HCT116 (cell line): ENCODE results near the gene MPP2. TPM values are rescaled to one million over a fixed set of nuclear protein-coding genes. Genes with fewer than 3 reads are reported as not detected.

Experiments
- ATAC-seq: fragments of 200-7000 bp; cut with Tn5 transposase; 2 replicates; pipeline ENCODE4 v1.9.1; 2020; ENCODE audit warnings: mild to moderate bottlenecking, moderate library complexity
- BruUV-seq: library from RNA; stranded (reverse); fragments of 400-500 nt; replicated peaks from 2 replicates; lab custom pipeline; 2021; lab: Mats Ljungman, UMichigan
- CTCF ChIA-PET: fragments of 300-600 bp; sonication (Branson Sonifier 250); formaldehyde crosslinking; loops from one replicate; lab custom pipeline; 2021; ENCODE audit warnings: antibody characterized with exemption; lab: Charles Lee
- POLR2A ChIA-PET: fragments of 300-600, 350-600 bp; sonication (Branson Sonifier 250); formaldehyde crosslinking; loops from one replicate; lab custom pipeline; 2021; ENCODE audit warnings: antibody characterized with exemption; lab: Charles Lee
- RAD21 ChIA-PET, 2 experiments: fragments of 300-600 bp; sonication (Branson Sonifier 250); formaldehyde crosslinking; loops; one replicate each; lab custom pipeline; 2023; ENCODE audit warnings: low total read pairs in 2 of 2; ENCODE audit not compliant: uncharacterized antibody in 2 of 2, unreplicated experiment in 2 of 2, low non-redundant PET in 1 of 2; lab: Charles Lee
- DNase-seq: peaks from one replicate; pipeline ENCODE4 v3.0.0-alpha.2; 2010; ENCODE audit warnings: low read depth, low spot score
- H2AFZ ChIP-seq: fragments of 200-600 bp; shearing (Covaris generic), sonication (generic); 2 replicates; pipeline ENCODE4 v1.6.1; 2017; ENCODE audit warnings: low read depth, mixed run types, mixed read lengths, antibody characterized with exemption, low read length; ENCODE audit not compliant: poor library complexity, severe bottlenecking
- H3K27ac ChIP-seq: 2 replicates; pipeline ENCODE4 v1.5.1; 2012; ENCODE audit warnings: low read depth, low read length
- H3K27me3 ChIP-seq: fragments of 200-600 bp; sonication (generic); 2 replicates; pipeline ENCODE4 v1.6.1; 2016; ENCODE audit warnings: mixed run types, low read length, mixed read lengths; ENCODE audit not compliant: insufficient read depth
- H3K36me3 ChIP-seq, 2 experiments: fragments of 200-500 bp in 1 of 2; fragments of 200-600 bp in 1 of 2; sonication (Bioruptor generic) in 1 of 2; sonication (generic) in 1 of 2; 2 replicates each; pipeline versions ENCODE4 v1.5.1 to v1.6.1; 2014 to 2016; ENCODE audit warnings: low read length in 2 of 2, inconsistent platforms in 1 of 2, mixed read lengths in 1 of 2, mixed run types in 1 of 2; ENCODE audit not compliant: insufficient read depth in 2 of 2, control insufficient read depth in 1 of 2
- H3K4me1 ChIP-seq, 2 experiments: fragments of 200-600 bp in 1 of 2; sonication (generic) in 1 of 2; 2 replicates each; pipeline versions ENCODE4 v1.5.1 to v1.6.1; 2012 to 2017; ENCODE audit warnings: low read length in 2 of 2, inconsistent platforms in 1 of 2, mild to moderate bottlenecking in 1 of 2, mixed read lengths in 1 of 2, mixed run types in 1 of 2, moderate library complexity in 1 of 2; ENCODE audit not compliant: insufficient read depth in 2 of 2, control insufficient read depth in 1 of 2
- H3K4me2 ChIP-seq: fragments of 200-600 bp; sonication (generic); 2 replicates; pipeline ENCODE4 v1.6.1; 2017; ENCODE audit warnings: mixed run types, low read length, mixed read lengths
- H3K4me3 ChIP-seq, 2 experiments: fragments of 200-600 bp in 1 of 2; sonication (generic) in 1 of 2; replicated peaks in 1 of 2; 2 replicates each; pipeline ENCODE4 v1.5.1; 2011 to 2016; ENCODE audit warnings: low read length in 2 of 2, control low read depth in 1 of 2, low read depth in 1 of 2, mild to moderate bottlenecking in 1 of 2, mixed read lengths in 1 of 2, mixed run types in 1 of 2
- H3K79me2 ChIP-seq: fragments of 200-600 bp; sonication (generic); 2 replicates; pipeline ENCODE4 v1.6.1; 2017; ENCODE audit warnings: mild to moderate bottlenecking, mixed run types, low read length, moderate library complexity, mixed read lengths; ENCODE audit not compliant: insufficient read depth
- H3K9ac ChIP-seq: fragments of 200-600 bp; sonication (generic); 2 replicates; pipeline ENCODE4 v1.6.1; 2016; ENCODE audit warnings: low read length, mixed read lengths
- H3K9me2 ChIP-seq: fragments of 200-600 bp; sonication (generic), shearing (Covaris generic); 2 replicates; pipeline ENCODE4 v1.6.1; 2017; ENCODE audit warnings: mixed run types, mild to moderate bottlenecking, moderate library complexity; ENCODE audit not compliant: insufficient read depth
- H3K9me3 ChIP-seq, 2 experiments: fragments of 200-500 bp in 1 of 2; fragments of 200-600 bp in 1 of 2; sonication (Bioruptor generic) in 1 of 2; sonication (generic) in 1 of 2; 2 replicates each; pipeline ENCODE4 v1.6.1; 2014 to 2017; ENCODE audit warnings: low read length in 2 of 2, mixed read lengths in 2 of 2, inconsistent platforms in 1 of 2, low read depth in 1 of 2, mild to moderate bottlenecking in 1 of 2, mixed run types in 1 of 2, moderate library complexity in 1 of 2; ENCODE audit not compliant: control insufficient read depth in 1 of 2, insufficient read depth in 1 of 2
- H4K20me1 ChIP-seq: fragments of 200-600 bp; sonication (generic), shearing (Covaris generic); 2 replicates; pipeline ENCODE4 v1.6.1; 2017; ENCODE audit warnings: mixed run types, mild to moderate bottlenecking, moderate library complexity; ENCODE audit not compliant: insufficient read depth
- CBX3 ChIP-seq: IDR thresholded peaks from 2 replicates; pipeline ENCODE4 v1.6.1; 2012; ENCODE audit warnings: low read depth
- EGR1 ChIP-seq: IDR thresholded peaks from 2 replicates; pipeline ENCODE4 v1.6.1; 2012; ENCODE audit warnings: low read depth
- EZH2 ChIP-seq: fragments of 200-600 bp; sonication (generic); IDR thresholded peaks from 2 replicates; pipeline ENCODE4 v1.6.1; 2017; ENCODE audit warnings: antibody characterized with exemption, mixed run types
- FOSL1 ChIP-seq: IDR thresholded peaks from 2 replicates; pipeline ENCODE4 v1.6.1; 2012; ENCODE audit warnings: low read depth
- JUND ChIP-seq: IDR thresholded peaks from 2 replicates; pipeline ENCODE4 v1.6.1; 2012
- POLR2AphosphoS5 ChIP-seq: IDR thresholded peaks from 2 replicates; pipeline ENCODE4 v1.6.1; 2011; ENCODE audit warnings: mild to moderate bottlenecking, low read depth, low read length, moderate library complexity
- REST ChIP-seq: IDR thresholded peaks from 2 replicates; pipeline ENCODE4 v1.6.1; 2012; ENCODE audit warnings: low read depth
- ZBTB33 ChIP-seq: IDR thresholded peaks from 2 replicates; pipeline ENCODE4 v1.6.1; 2011; ENCODE audit warnings: mild to moderate bottlenecking, low read length, moderate library complexity; ENCODE audit not compliant: insufficient replicate concordance; ENCODE audit errors: extremely low read depth
- ZNF274 ChIP-seq: fragments of 200-500 bp; sonication (Bioruptor generic); IDR thresholded peaks from 2 replicates; pipeline ENCODE4 v1.6.1; 2014; ENCODE audit warnings: mild to moderate bottlenecking, low read depth, low read length, inconsistent platforms
- intact Hi-C: fragments of 100-400 bp; cut with micrococcal nuclease; formaldehyde crosslinking; loops from 2 replicates; pipeline ENCODE4 v1.10.0; 2022
- total RNA-seq: library from RNA; stranded (reverse); gene quantifications from one replicate; pipeline ENCODE4 v1.2.1, GENCODE V29; 2021; ENCODE audit not compliant: unreplicated experiment
- TF ChIP-seq, protein P1 (sequence below), 3 experiments: fragments of 200-600 bp in 1 of 3; sonication (generic) in 1 of 3; IDR thresholded peaks in 2 of 3; conservative IDR thresholded peaks in 1 of 3; 2 replicates each; pipeline ENCODE4 v1.5.1; 2012 to 2017; ENCODE audit warnings: low read depth in 2 of 3, low read length in 2 of 3, antibody characterized with exemption in 1 of 3, borderline replicate concordance in 1 of 3, control low read depth in 1 of 3, mild to moderate bottlenecking in 1 of 3, mixed read lengths in 1 of 3, mixed run types in 1 of 3, moderate library complexity in 1 of 3; ENCODE audit not compliant: insufficient read depth in 1 of 3
- TF ChIP-seq, protein P2 (sequence below): IDR thresholded peaks from 2 replicates; pipeline ENCODE4 v1.6.1; 2012

Gene MPP2
- total RNA-seq, 1 experiment from 2014 or later, result 16.4 TPM

GRCh38 chr17:43938838-43939182 is 31.5 kb upstream of the MPP2 start (continued):
- TF ChIP-seq REST, result no peak
- TF ChIP-seq POLR2AphosphoS5, result no peak
- TF ChIP-seq FOSL1, result no peak
- no peak for TF ChIP-seq EZH2
- TF ChIP-seq CBX3, result no peak

- RAD21 ChIA-PET, result no interaction called here
- no peaks in the 10 kb centered on the region for H3K27me3 ChIP-seq
- H4K20me1 ChIP-seq, result no peaks in the 10 kb centered on the region
- no peak overlapping the region for H3K27ac ChIP-seq
- H3K9me2 ChIP-seq, result no peaks in the 10 kb centered on the region
- peaks cover 0 to 16% of the 10 kb centered on the region in 2 experiments; a peak in 2 of 4 replicates for H3K4me1 ChIP-seq
- no peaks in the 10 kb centered on the region for H3K79me2 ChIP-seq
- intact Hi-C loops, result no loop called here
- H3K36me3 ChIP-seq, result no peaks in the 10 kb centered on the region
- CTCF ChIA-PET, result interaction anchor here (1.6 to 2.1 kb wide), 2 partner anchors 26 to 90 kb away, joined by 5 to 8 read pairs; partner anchors contain the start of gene CD300LG
- no peak overlapping the region for H3K9ac ChIP-seq
- H2AFZ ChIP-seq, result no peak overlapping the region
- no peak overlapping the region for H3K4me2 ChIP-seq
- no peak for DNase-seq
- no TSS peak for BruUV-seq
- POLR2A ChIA-PET, result no interaction called here
- H3K4me3 ChIP-seq, result no peak overlapping the region
- TF ChIP-seq EGR1, result no peak
- TF ChIP-seq, protein P1, sequence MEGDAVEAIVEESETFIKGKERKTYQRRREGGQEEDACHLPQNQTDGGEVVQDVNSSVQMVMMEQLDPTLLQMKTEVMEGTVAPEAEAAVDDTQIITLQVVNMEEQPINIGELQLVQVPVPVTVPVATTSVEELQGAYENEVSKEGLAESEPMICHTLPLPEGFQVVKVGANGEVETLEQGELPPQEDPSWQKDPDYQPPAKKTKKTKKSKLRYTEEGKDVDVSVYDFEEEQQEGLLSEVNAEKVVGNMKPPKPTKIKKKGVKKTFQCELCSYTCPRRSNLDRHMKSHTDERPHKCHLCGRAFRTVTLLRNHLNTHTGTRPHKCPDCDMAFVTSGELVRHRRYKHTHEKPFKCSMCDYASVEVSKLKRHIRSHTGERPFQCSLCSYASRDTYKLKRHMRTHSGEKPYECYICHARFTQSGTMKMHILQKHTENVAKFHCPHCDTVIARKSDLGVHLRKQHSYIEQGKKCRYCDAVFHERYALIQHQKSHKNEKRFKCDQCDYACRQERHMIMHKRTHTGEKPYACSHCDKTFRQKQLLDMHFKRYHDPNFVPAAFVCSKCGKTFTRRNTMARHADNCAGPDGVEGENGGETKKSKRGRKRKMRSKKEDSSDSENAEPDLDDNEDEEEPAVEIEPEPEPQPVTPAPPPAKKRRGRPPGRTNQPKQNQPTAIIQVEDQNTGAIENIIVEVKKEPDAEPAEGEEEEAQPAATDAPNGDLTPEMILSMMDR (IDR thresholded peaks at IDR 0.05 in 2 of 3, conservative IDR thresholded peaks at IDR 0.05 in 1 of 3; ENCODE audit: borderline replicate concordance in 1 of 3, insufficient read depth in 1 of 3, low read depth in 2 of 3, low read length in 2 of 3), result no peak
- TF ChIP-seq ZNF274, result no peak
- TF ChIP-seq, protein P2, sequence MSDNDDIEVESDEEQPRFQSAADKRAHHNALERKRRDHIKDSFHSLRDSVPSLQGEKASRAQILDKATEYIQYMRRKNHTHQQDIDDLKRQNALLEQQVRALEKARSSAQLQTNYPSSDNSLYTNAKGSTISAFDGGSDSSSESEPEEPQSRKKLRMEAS, result no peak
- no peak for TF ChIP-seq FOSL1
- no peak for TF ChIP-seq JUND
- TF ChIP-seq ZBTB33, result no peak
- H3K9me3 ChIP-seq, result no peaks in the 10 kb centered on the region
- no peak for ATAC-seq
Observed at GRCh38 chr17:43936434-43936833, 29.1 kb upstream of the MPP2 start.
